Breast epithelium (tissue), 4 donors: ENCODE measurements around the gene DESI1. TPM values are rescaled to one million over a fixed set of nuclear protein-coding genes. Genes with fewer than 3 reads are reported as not detected.

ENCODE experiments used
- DNase-seq, 2 donors: peaks; one replicate each; pipeline ENCODE4 v3.0.0-alpha.2; 2019; ENCODE audit warnings: low spot score in 2 of 2
- H3K27ac ChIP-seq, 2 donors: fragments of 200-600 bp; sonication (generic) in 1 of 2; one replicate each; pipeline ENCODE4 v1.5.1; 2016 to 2019; ENCODE audit warnings: mild to moderate bottlenecking in 1 of 2
- H3K27me3 ChIP-seq, 2 donors: fragments of 200-600 bp; sonication (generic) in 1 of 2; one replicate each; pipeline versions ENCODE4 v1.5.1 to v1.6.0; 2017 to 2019; ENCODE audit warnings: control low read depth in 1 of 2, mild to moderate bottlenecking in 1 of 2
- H3K36me3 ChIP-seq: fragments of 200-600 bp; one replicate; pipeline ENCODE4 v1.5.1; 2019
- H3K4me1 ChIP-seq, 2 donors: fragments of 200-600 bp; sonication (generic); one replicate each; pipeline ENCODE4 v1.5.1; 2016 to 2019; ENCODE audit warnings: control low read depth in 1 of 2
- H3K4me3 ChIP-seq, 3 donors: fragments of 200-600 bp; sonication (generic); 1 replicate in 2 of 3; 2 replicates in 1 of 3; pipeline ENCODE4 v1.5.1; 2016 to 2019; ENCODE audit warnings: mild to moderate bottlenecking in 3 of 3, moderate library complexity in 2 of 3
- H3K9me3 ChIP-seq, 2 donors: fragments of 200-600 bp; sonication (generic) in 1 of 2; one replicate each; pipeline ENCODE4 v1.5.1; 2016 to 2019; ENCODE audit warnings: control low read depth in 1 of 2
- CTCF ChIP-seq, 3 donors: fragments of 450-650 bp; IDR thresholded peaks; one replicate each; pipeline ENCODE4 v1.5.1; 2016 to 2017; ENCODE audit warnings: antibody characterized with exemption in 3 of 3, mild to moderate bottlenecking in 3 of 3, moderate library complexity in 3 of 3
- POLR2A ChIP-seq: fragments of 450-650 bp; IDR thresholded peaks from one replicate; pipeline ENCODE4 v1.6.1; 2016; ENCODE audit warnings: antibody characterized with exemption, mild to moderate bottlenecking, moderate library complexity
- POLR2AphosphoS5 ChIP-seq, 3 donors: sonication (generic); formaldehyde crosslinking; IDR thresholded peaks; one replicate each; pipeline ENCODE4 v1.6.1; 2017; ENCODE audit warnings: antibody characterized with exemption in 3 of 3
- intact Hi-C: fragments of 100-400 bp; cut with DNase I; formaldehyde crosslinking; loops from one replicate; pipeline ENCODE4 v1.15.1; 2023; ENCODE audit warnings: low total_unique reads
- total RNA-seq, 3 donors: library from RNA; depleted of rRNA; stranded (reverse); fragments of >200 nt; gene quantifications; one replicate each; pipeline ENCODE4 v1.1.0, GENCODE V29; 2016

DESI1 gene
- total RNA-seq, 3 donors from 2014 or later: 17.0 to 23.5 (median 21.0) TPM

GRCh38 chr22:41584881-41585280 is 36.0 kb downstream of the DESI1 start:
- no peak overlapping the region for H3K4me3 ChIP-seq
- no peak for DNase-seq
- no peaks in the 10 kb centered on the region for H3K9me3 ChIP-seq
- H3K4me1 ChIP-seq: peaks cover 5 to 8% of the 10 kb centered on the region in 2 donors
- H3K27me3 ChIP-seq: no peaks in the 10 kb centered on the region
- intact Hi-C loops: no loop called here
- no peak for TF ChIP-seq POLR2A
- no peak for TF ChIP-seq POLR2AphosphoS5 (IDR thresholded peaks at IDR 0.05)
- TF ChIP-seq CTCF (IDR thresholded peaks at IDR 0.05): no peak
- no peaks in the 10 kb centered on the region for H3K36me3 ChIP-seq
- no peak overlapping the region for H3K27ac ChIP-seq

GRCh38 chr22:41582694-41583093 is 38.1 kb downstream of the DESI1 start:
- Histone ChIP-seq H3K27ac (no peak overlapping the region), H3K4me1 (no peaks in the 10 kb centered on the region), H3K4me3 (no peak overlapping the region), H3K27me3 (no peaks in the 10 kb centered on the region), H3K9me3 (no peaks in the 10 kb centered on the region), H3K36me3 (no peaks in the 10 kb centered on the region)
- TF ChIP-seq POLR2A (no peak), CTCF (IDR thresholded peaks at IDR 0.05) (no peak), POLR2AphosphoS5 (IDR thresholded peaks at IDR 0.05) (no peak)
- no peak for DNase-seq
- intact Hi-C loops: no loop called here

- Histone ChIP-seq H3K9me3 (no peaks in the 10 kb centered on the region), H3K27ac (no peak overlapping the region), H3K27me3 (no peaks in the 10 kb centered on the region), H3K4me3 (no peak overlapping the region), H3K36me3 (no peaks in the 10 kb centered on the region), H3K4me1 (no peaks in the 10 kb centered on the region)
- intact Hi-C loops: no loop called here
- TF ChIP-seq POLR2AphosphoS5 (IDR thresholded peaks at IDR 0.05): no peak
- TF ChIP-seq POLR2A: no peak
- no peak for TF ChIP-seq CTCF (IDR thresholded peaks at IDR 0.05)
- no peak for DNase-seq
These were observed 40.9 kb downstream of the DESI1 start for GRCh38 chr22:41579997-41580355.

- Histone ChIP-seq H3K27ac (no peak overlapping the region), H3K9me3 (no peaks in the 10 kb centered on the region), H3K4me3 (no peak overlapping the region), H3K4me1 (no peaks in the 10 kb centered on the region), H3K36me3 (no peaks in the 10 kb centered on the region), H3K27me3 (no peaks in the 10 kb centered on the region)
- TF ChIP-seq POLR2AphosphoS5 (IDR thresholded peaks at IDR 0.05): no peak
- no peak for TF ChIP-seq CTCF (IDR thresholded peaks at IDR 0.05)
- TF ChIP-seq POLR2A: no peak
- intact Hi-C loops: no loop called here
- no peak for DNase-seq
These were observed 41.4 kb downstream of the DESI1 start for GRCh38 chr22:41579297-41579996.

- DNase-seq: no peak
- no peaks in the 10 kb centered on the region for H3K36me3 ChIP-seq
These were observed 42.0 kb downstream of the DESI1 start for GRCh38 chr22:41578818-41579217.

More at GRCh38 chr22:41578818-41579217, 42.0 kb downstream of the DESI1 start:
- H3K4me1 ChIP-seq: no peaks in the 10 kb centered on the region
- H3K4me3 ChIP-seq: no peak overlapping the region
- no peak overlapping the region for H3K27ac ChIP-seq
- no peaks in the 10 kb centered on the region for H3K9me3 ChIP-seq
- TF ChIP-seq POLR2AphosphoS5 (IDR thresholded peaks at IDR 0.05) (no peak), POLR2A (no peak), CTCF (IDR thresholded peaks at IDR 0.05) (no peak)
- H3K27me3 ChIP-seq: no peaks in the 10 kb centered on the region
- intact Hi-C loops: no loop called here
